Activated CD4-positive, alpha-beta T cell treated with anti-CD3 and anti-CD28 coated beads, Interleukin-2, Interleukin-4, amounts not matched to agents 100 ng/mL and 50 ng/mL, durations not matched to agents 16 hours and 8 hours (primary cell): Measurements from ENCODE around the gene SYMPK.
A peak's percentile ranks its signal among the peaks of the same experiment; 100 is the strongest.

Source experiments
- DNase-seq: peaks from one replicate; pipeline ENCODE4 v3.0.0-alpha.2; 2020; ENCODE audit warnings: low spot score

The SYMPK gene

GRCh38 chr19:45866400-45867176, 3.6 kb upstream of the SYMPK start:
- no peak for DNase-seq

DNA sequence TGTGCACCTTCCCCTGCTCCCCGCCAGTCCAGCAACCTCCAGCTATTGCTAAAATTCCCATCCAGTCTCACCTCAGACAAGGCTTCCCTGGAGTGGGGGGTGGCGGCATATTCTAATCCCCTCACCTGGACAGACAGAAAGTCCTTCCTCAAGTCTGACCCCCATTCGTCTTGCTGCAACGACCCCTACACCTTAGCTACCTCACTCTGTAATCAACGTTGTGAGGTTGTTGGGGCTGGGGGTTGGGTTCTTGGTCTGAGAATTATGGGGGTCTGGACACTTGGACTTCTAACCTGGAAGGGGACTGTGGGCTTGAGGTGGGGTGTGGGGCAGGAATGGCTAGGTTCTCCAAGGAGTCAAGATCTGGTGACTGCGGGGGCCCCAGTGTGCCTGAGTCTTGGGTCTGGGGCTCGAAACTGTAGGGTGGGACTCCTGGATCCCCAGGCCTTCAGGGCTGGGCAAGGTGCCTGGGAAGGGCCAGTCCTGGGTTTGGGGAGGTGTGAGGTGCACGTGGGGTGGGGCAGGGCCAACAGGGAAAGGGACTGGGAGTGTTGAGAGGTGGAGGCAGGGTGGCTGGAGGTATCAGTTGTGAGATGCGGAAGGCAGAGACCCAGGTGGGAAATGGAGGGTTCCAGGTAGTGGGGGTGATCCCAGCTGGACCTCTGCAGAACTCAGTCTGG, 2.5 kb upstream of the SYMPK start:
- DNase-seq, result no peak

GRCh38 chr19:45864629-45865082, 1.7 kb upstream of the SYMPK start:
- no peak for DNase-seq

DNA sequence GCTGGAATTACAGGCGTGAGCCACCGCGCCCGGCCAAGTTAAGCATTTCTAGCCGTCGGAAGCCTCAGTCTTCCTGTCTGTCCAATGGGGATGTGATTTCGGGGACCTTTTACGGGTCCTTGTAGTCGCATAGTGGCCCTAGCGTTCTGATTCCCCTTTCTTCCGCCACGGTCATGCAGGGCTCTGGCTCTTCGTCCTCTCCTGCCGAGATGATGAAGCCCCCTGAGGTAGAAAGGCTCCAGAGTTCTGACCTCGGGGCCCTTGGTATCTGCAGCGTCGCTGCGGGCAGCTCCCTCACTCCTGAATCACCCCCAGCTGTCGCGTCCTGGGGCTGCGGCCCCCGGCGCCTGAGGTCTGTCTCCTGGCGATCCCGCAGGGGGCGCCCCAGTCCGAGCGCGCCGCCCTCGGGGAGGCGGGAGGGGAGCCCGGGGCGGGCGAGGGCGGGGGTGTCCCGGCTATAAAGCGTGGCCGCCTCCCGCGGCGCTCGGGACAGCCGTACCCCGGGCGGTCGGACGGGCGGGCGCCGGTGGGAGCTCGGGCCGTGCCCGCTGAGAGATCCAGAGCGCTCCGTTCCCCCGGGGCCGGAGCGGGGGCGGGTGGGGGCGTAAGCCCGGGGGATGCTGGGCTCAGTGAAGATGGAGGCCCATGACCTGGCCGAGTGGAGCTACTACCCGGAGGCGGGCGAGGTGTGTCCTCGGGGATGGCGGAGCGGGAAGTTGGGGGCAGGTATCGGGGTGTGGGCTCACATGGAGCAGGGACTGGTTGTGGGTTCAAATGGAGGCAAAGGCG, 1.1 kb upstream of the SYMPK start, which contains the start of gene FOXA3:
Gene FOXA3 (plus strand): TSS at position 487 of the 789 bp plus-strand sequence. CDS start 131 bp downstream, at position 618.
- DNase-seq, result peak; percentile 65

- DNase-seq, result no peak
Observed at GRCh38 chr19:45863335-45863839, 440 bp upstream of the SYMPK start.

GRCh38 chr19:45862271-45862563, 730 bp downstream of the SYMPK start:
- DNase-seq, result no peak

DNA sequence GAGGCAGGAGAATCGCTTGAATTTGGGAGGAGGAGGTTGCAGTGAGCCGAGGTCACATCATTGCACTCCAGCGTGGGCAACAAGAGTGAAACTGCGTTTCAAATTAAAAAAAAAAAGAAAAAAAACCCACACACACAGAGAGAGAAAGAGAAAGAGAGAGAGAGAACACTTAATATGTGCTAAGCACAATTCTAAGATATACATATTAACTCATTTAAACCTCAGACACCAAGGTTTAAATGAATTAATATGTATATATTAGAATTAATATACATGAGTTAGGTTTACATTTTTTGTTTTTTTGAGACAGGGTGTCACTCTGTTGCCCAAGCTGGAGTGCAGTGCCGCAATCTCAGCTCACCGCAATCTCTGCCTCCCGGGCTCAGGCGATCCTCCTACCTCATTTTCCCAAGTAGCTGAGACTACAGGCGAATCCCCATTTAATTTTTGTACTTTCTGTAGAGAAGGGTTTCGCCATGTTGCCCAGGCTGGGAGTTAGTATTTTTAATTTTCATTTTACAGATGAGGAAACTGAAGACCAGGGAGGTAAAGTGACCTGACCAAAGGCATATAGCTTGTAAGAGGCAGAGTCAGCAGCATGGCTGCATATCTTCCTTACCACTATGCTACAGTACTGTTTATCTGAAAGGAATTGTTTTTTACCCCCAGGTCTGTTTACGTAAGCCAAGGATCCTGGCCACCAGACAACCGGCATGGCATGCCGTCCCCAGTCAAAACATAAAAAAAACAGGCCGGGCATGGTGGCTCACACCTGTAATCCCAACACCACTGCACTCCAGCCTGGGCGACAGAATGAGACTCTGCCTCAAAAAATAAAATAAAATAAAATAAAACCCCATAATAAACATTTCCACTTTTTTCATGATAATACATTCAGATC, 2.3 kb downstream of the SYMPK start:
- DNase-seq, result no peak

- DNase-seq, result no peak
Observed at GRCh38 chr19:45854167-45854778, 8.7 kb downstream of the SYMPK start.

DNA sequence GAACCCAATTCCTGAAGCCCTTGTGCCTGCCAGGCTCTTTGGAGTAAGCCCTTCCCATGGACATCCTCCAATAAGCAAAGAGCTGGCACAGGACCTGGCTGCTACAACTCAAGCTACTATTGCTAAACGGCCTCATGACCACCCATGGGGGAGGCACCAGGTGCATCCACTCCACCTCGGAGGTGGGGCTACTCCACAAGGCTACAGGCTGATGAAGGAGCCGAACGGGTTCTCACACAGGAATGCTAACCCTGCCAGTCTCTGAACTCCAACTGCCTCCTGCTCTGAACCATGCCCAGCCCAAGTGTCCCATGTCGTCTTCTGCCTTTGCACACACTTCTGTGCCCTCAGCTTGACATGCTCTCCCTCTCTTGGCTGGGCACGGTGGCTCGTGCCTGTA, 10.0 kb downstream of the SYMPK start:
- no peak for DNase-seq

DNA sequence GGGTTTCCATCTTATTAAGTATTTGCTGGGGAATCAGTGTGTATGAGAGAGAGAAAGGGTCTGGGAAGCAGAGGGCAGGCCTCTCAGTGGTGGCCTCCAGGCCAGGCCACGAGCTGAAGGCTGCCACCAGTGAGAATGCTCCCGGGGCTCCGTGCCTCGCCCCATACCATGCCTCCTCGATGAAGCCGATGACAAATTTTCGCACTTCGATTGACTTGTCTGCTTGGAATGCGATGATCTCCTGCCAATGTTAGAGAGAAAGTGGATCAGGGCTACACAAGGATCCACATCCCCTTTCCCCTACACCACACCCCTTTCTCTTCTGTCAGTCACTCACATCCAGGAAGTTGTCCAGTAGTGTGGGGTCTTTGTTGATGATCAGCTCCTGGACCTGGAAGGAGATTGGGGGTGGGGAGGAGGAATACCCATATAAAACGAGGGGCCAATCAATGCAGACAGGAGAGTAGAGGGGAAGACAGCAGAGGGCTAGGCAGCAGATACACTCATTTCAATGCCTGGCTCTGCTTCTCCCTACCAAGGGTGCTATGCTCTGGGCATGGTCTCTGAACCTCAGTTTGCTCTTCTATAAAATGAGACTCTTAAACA, 10.7 kb downstream of the SYMPK start:
- DNase-seq, result no peak

GRCh38 chr19:45848922-45849321, 14.0 kb downstream of the SYMPK start:
- DNase-seq, result no peak

DNA sequence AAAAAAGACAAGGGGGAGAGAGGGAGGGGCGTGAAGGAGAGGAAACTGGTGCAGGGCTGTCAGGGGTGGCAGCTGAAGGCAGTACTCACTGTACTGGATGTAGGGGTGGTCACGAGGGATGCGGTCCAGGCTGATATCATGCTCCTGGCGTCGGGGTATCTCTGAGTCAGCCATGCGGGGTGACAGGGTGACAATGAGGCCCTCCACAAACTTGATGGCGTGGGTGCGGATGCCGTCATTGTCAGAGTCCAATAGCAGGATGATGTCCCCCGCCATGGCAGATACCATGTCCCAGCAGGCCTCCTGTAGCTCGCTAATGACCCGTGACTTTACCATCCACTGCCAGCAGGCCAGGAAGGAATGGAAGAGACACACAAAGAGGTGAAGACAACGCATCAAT, 15.3 kb downstream of the SYMPK start:
- DNase-seq, result no peak

DNA sequence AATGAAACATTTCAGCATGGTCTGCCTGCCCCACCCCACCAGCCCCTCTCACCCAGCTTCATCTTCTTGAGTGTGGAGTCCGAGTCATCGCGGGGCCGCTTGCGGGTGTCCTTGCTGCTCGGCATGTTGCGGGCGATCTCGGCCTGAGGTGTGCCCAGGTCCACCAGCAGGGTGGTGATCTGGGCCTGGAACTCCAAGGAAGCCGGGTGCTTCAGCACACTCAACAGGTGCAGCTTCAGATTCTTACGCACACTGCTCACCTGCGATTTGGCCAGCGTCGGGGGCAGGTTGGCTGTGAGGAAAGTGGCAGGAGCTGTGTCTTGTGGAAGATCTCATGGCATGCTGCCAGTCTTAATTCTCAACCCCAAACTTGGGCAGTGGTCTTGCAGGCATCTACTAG, 20.7 kb downstream of the SYMPK start:
- DNase-seq, result no peak

DNA sequence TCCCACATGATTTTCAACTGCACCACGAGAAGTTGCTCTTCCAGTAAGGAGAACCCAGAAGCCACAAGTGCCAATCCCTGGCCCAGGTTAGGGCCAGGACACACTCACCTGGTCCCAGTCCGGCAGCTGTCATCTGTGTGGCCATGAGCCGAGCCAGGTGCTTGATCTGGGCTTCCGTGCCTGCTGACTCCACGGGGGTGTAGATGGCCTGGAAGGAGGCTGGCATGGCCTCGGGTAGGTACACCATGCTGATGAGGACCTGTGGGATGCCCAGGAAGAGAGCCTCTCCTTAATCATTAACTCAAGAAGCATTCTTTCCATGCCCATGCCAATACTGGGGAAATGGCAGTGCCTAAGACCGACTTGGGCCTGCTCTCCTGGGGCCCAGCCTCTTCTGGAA, 28.0 kb downstream of the SYMPK start:
- no peak for DNase-seq

GRCh38 chr19:45828945-45829344, 34.0 kb downstream of the SYMPK start:
- DNase-seq, result no peak

GRCh38 chr19:45828523-45828922, 34.4 kb downstream of the SYMPK start:
- no peak for DNase-seq

GRCh38 chr19:45827459-45828093, 35.4 kb downstream of the SYMPK start:
- DNase-seq, result no peak

DNA sequence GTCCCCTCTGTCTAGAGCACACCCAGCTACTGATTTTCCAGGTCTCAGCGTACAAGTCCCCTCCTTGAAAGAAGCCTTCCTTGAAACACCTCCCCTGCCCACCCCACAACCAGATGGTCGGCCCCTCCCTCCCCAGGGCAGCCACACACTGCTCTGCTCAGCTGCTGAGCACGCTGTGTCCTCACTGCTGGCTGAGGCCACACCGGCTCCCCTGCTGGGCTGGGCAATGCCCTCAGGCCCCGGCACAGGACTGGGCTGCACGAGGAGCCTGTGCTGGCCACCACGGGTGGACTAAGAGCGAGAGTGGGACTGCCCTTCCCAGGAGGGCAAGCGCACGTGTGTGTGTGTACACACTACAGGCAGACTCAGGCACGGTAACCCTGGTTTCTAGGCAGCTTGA, 36.0 kb downstream of the SYMPK start:
- DNase-seq, result no peak

- no peak for DNase-seq
Observed at GRCh38 chr19:45825917-45826893, 36.7 kb downstream of the SYMPK start.
